Activated naive CD4-positive, alpha-beta T cell treated with anti-CD3 and anti-CD28 coated beads, Interleukin-2, amount 50 U/mL, for 16 hours (primary cell): ENCODE measurements around the gene GNAQ.
"Not testable (repeated sequence)": the region's sequence is repeated elsewhere in the genome, so short reads cannot be mapped to it uniquely, and the experiment has no call there.

Experiments
- DNase-seq: peaks from one replicate; pipeline ENCODE4 v3.0.0-alpha.2; 2020

Gene GNAQ

DNA sequence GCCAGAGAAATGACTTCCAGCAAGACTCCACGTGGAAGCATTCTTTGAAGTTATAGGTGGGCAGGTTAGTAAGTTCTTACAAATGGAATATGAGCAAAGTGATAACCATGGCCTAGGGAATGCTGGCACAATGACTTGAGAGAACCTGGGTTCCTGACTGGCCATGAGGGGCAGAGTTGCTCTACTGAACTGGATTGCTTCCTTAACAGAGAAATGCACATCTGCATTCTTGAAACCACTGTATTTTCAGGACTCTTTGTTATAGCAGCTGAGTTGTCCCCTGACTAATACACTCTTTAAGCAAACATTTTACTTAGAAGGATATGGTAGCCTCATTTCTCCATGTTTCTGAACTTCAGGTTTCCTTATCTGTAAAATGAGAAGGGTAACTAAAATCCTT, 275.2 kb downstream of the GNAQ start:
- DNase-seq: no peak

DNA sequence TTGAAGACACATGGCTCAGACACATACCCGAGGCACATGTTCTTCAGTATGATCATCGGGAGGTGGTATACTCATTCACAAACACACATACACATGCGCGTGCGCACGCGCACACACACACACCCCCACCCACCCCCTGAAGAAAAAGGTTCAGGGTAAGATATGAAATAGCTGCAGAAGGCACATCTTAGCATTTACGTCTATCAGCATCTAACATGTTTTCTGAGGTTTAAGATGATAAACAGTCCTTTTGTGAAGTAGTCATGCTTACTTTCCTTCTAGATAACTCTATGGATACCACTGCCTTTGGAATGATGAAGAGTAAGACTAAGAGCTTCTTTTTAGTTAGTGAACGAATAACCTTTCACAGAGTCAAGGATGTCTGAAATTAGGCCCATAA, 278.4 kb downstream of the GNAQ start:
- no peak for DNase-seq

- no peak for DNase-seq
These were observed 279.1 kb downstream of the GNAQ start for GRCh38 chr9:77752554-77752953.

DNA sequence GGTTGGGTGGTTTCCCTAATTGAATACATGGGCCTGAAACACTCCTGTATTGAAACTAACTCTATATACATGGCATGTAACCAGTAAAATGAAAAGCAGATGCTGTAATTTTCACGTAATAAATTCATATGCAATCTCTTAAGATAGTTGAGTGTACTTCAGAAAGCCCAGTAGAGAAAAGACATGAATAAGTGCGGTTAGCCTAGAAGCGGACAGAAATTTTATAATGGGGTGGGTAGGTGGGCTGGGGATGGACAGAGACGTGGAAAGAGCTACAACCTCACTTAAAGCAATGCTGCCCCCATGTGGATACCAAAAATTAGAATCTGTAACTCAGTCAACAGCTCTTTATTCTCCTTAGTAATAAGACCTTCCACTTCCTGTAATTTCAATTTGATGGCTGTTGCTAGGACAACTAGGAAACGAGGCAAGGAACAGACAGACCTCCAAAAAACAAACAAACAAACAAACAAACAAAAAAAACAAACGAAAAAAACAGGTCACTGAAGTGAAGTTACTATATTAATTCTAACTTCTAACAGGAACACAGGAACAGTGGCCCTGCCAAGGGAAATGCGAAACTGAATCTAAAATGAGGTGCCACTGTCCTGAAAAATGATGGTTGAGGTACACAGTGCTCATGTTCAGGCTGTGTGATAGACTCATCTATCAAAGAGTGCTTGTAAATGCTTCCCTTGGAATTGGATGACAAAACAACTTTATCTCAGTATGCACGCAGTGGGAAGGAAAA, 280.1 kb downstream of the GNAQ start:
- no peak for DNase-seq

DNA sequence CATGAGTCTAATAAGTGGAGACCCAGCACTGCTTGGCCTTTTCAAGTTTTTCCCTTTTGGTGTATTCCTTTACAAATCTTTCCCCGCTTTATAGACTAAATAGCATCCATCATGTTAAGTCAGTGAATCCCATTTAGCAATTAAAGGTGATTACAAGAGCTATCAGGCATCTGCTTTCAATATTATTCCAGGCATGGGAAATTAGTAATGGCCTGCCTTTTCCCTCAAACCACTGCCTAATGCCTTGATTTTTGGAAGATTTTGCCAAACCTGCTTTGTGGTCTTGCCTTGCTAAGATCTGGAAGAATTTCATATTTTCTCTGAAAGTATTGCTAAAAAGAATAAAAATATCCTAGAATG, 280.6 kb downstream of the GNAQ start:
- no peak for DNase-seq

GRCh38 chr9:77750284-77750683, 281.3 kb downstream of the GNAQ start:
- no peak for DNase-seq

- no peak for DNase-seq
These were observed 283.3 kb downstream of the GNAQ start for GRCh38 chr9:77748214-77748772.

DNA sequence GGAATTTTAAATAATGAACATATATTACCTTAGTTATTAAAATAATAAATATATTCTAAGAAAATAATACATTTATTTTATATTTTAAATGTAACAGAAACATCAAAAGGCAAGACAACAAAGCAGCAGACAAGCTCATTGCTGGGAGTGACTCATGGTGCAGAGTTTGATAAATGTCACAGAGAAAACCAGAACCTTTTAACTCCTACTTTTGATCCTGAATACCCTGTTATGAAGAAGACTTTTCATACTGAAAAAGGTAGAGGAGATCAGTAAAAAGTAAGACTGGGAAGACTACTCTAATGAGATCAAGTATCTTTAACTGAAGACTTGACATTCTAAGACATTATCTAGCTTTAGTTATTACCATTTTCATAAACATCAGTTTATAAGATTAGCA, 284.4 kb downstream of the GNAQ start:
- DNase-seq: no peak

DNA sequence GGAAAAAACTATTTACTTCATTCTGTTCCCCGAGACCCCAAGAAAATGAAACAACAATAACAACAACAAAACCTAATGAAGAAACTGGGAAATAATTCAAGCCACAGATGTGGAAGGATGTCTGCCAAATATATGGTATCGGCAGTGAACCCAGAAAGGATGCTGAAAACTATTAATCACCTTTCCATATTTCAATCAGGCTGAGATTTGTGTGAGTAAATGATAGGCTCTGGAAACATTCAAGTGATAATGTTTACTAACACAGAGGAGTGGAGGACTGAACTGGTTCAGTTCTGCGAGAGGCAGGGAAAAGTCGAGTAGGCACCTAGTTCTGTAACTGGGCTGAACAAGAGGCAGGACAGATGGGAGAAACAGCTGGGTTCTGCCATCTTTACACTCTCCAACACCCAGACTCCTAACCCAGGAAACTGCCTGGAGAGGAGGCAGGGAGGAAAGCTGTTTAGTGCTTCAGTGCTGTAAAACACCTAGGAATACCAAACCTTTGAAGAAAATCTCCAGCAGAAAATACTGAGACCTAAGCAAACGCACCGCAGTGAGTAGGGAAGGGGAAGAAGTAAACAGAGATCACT, 286.7 kb downstream of the GNAQ start:
- DNase-seq: no peak

DNA sequence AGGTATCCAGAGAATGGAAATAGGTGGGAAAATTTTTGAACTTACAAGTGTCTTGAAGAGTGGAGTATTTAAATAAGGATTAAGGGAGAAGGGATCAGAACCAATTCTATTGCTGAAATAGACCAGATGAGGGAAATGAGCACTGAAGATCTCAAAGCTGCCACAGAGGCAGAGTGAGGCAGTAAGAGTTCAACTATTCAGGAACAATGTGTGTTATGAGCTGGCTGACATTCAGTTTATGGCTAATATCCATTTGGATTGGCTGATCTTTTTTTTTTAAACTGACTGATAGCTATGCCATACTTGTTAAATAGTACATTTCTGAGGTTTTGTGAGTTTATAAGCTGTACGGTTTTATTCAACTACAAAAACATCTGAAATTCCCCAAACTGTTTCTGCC, 288.2 kb downstream of the GNAQ start:
- DNase-seq: no peak

DNA sequence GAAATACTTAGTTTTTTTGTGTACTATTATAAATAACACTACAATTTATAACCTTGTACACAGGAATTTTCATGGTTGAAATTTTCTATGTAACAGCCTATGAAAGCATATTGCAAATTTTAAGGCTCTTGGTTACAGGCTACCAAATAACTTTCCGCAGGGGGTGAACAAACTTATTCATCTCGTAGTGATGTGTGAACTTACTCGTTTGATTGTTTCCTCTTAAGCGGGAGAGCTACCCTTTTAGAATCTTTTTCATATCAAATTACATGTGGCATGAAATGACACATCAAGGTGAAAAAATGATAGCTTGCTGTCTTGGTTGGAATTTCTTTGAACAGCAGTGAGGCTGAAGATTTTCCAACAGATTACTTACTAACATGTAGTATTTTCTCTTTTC, 292.7 kb downstream of the GNAQ start:
- no peak for DNase-seq

DNA sequence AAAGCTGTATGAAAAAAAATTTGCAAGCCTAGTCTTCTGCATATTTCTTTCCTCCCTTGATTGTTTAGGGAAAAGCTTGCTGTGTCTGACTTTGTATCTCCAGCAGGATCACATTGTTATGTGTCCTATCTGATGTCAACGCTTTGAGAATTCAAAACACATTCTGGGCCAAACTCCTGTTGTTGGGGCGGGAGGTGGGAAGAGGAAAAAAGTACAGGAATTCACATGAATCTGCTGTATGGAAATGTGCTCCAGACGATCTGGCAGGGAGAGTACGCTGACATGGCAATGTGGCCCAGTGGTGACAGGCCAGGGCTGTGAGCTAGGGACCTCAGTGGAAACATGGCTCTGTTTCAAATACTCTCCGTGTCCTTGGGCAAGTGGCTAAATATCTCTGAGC, 296.1 kb downstream of the GNAQ start:
- DNase-seq: no peak

DNA sequence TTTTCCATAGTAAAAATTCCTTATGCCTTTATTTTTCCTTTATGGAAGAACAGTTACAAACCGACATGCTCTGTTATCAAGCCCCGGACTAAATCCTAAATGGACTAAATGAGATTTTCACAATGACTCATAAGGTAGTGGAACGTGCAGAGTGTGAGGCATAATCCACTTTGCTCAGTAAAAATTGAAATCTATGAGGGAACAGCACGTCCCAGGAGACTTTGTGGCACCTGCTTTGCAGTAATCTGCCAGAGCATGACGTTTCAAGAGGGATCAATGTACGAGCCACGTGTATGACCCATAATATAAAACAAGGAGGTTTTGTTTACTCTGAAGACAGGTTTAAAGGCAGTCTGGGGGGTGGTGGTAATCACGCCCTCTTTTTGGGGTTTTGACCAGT, 299.7 kb downstream of the GNAQ start:
- DNase-seq: no peak

- no peak for DNase-seq
These were observed 300.5 kb downstream of the GNAQ start for GRCh38 chr9:77731008-77731698.

DNA sequence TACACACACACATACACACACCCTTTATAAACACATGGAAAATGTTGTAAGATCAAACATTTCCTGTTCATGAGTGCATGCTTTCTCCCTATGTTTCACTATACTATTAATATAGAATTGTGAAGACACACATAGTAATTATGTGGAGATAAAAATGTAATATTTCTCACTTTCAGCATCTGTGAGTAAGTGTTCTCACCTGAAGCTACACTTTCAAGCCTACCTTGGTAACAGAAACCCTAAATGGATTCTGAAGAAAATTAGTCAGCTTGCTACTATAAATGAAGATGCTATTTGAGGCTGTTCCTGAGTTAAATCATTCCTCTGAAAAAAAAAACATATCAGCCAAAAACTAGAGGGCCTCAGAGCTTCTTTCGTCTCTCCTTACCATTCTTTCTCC, 302.4 kb downstream of the GNAQ start:
- no peak for DNase-seq

DNA sequence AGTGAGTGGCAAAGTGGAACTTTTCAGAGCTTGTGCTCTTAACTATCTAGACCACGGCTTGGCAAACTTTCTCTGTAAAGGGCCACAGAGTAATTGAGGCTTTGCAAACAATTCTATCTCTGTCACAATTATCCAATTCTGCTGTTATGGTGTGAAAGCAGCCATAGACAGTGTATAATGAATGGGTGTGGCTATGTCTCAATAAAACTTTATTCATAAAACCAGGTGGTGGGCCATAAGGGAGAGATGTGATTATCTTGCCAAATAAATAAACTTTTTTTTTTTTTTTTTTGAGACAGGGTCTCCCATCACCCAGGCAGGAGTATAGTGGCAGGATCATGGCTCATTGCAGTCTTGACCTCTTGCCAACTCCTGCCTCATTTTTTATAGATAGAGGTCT, 304.8 kb downstream of the GNAQ start:
- no peak for DNase-seq

- DNase-seq: no peak
These were observed 305.3 kb downstream of the GNAQ start for GRCh38 chr9:77726289-77726688.

DNA sequence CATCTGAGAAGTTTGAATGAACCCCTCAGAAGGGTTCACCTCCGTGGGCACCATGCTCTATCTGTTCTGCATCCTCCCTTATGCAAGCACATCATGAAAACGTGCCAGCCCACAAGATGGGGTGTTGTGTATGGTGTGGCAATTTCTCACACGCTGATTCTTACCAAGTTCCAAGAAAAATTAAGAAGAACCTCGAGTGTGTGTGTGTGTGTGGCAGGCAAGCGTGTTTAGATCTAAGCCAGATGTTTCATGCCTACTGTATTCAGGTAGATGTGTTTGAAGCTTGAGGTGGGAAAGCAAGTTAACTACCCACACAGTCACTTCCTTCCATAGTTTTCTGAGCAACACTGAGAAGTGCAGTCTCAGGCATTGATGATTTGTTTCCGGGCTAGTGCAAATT, 305.8 kb downstream of the GNAQ start:
- DNase-seq: no peak

DNA sequence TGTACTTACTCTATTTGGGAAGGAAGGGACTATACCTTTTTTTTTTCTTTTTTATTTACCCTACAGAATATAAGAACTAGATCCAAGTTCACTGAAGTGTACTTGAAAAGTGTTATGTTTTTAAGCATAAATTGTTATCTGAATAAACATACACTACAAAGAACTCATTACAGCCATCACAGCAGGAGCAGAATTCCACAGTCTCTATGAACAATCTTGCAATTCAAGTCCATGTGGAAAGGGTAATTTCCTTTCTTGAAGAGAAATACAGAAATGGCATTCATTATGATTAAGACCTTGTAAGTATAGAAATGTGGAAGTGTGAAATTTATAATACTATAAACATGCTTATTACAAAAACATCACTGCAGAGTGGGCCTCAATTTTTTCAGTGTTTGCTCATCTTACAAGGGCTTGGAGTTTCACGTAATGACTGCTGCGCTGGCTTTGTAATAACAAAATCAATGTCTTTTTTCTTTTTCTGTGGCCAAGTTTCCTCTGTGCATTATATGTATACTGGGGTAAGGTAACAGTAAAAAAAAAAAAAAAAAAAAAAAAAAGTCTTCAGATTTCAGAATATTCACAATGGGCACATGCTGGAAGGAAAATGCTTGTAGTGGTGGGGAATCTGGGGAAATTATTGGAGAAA, 306.4 kb downstream of the GNAQ start:
- no peak for DNase-seq

DNA sequence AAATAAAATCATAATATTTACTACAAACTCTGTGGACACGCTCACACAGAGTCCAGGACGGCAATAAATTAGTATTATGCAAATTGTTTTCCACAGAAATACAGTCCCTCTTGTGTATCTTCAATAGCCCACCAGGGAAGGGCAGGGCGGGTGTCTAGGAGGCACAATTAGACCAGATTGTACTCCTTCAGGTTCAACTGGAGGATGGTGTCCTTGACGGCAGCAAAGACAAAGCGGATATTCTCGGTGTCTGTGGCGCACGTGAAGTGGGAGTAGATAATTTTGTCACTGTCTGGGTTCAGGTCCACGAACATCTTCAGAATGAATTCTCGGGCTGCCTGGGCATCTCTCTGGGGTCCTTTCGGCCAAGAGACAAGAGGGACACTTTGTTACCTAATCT, 310.5 kb downstream of the GNAQ start:
- DNase-seq: not testable (repeated sequence)

DNA sequence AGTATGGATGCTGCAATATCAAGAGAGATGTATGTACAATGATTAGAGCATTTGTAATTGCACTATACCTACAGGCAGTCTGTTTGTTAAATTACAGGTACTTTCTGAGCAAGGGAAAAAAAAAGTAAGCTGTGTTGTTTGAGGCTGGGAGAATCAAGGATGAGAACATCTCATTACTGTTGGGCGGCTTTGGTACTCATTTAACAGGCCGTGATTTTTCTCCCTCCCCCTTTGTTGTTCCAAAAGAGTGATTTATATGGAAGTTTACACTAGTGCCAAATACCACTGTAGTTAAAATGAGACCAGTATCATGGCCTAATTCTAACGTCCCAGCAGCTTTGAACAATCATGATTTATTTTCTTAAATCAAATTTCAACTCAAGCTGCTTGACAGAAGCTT, 312.3 kb downstream of the GNAQ start:
- no peak for DNase-seq

GRCh38 chr9:77718298-77718640, 313.3 kb downstream of the GNAQ start:
- not testable (repeated sequence) for DNase-seq

DNA sequence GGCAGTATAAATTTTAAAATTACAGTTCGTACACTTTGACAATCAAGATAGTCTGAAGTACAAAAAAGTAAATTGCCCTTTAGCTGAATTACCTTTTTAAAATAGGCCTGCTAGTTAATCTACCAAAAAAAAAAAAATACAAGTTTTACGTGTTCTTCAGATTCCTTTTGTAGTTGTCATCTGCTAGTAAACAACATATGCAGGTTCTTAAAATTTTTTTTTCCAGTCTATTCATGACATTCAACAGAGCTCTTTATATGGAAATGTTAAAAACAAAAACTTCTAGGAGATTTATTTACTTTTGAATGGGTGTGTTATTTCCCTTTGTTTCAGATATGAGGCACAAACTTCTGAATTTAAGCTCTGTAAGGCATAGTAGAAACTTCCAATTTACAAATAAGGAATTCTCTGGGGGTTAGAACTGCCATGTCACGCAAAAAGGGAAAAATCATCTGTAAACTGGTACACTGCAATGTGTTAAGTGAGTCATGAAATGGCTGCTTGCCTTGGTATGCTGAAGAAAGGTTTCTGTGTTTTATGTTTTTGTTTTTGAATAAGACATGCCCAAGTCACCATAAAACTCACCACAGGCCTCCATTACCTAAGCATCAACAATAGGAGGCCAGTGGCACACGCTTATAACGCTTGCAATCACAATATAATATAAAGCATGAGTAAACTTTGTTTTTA, 313.9 kb downstream of the GNAQ start:
- not testable (repeated sequence) for DNase-seq
